ENCODE data around the gene LAIR2.
"Not testable (repeated sequence)": the region's sequence is repeated elsewhere in the genome, so short reads cannot be mapped to it uniquely, and the experiment has no call there.

The LAIR2 gene

GRCh38 chr19:54473071-54473891, 29.4 kb upstream of the LAIR2 start, which contains the start of gene CDC42EP5:
CDC42EP5 (minus strand) TSS chr19:54473296; CDS start chr19:54465547, 7,749 bp downstream.
- DNase-seq (ENCODE audit: insufficient read length, low spot score), result peak; percentile 89
- FAIRE-seq, result no peak
- 0 out of 2 replicates have a peak, but pooled peaks have one; percentile 16 for TF ChIP-seq POLR2A (IDR thresholded peaks at IDR 0.05; ENCODE audit: low read depth, low read length)

- no peak for TF ChIP-seq POLR2A (IDR thresholded peaks at IDR 0.05; ENCODE audit: low read depth, low read length)
- FAIRE-seq (no peak), DNase-seq (ENCODE audit: insufficient read length, low spot score) (no peak)
Observed at GRCh38 chr19:54473892-54474372, 28.7 kb upstream of the LAIR2 start.

GRCh38 chr19:54475706-54476105, 26.9 kb upstream of the LAIR2 start:
- FAIRE-seq (no peak), DNase-seq (ENCODE audit: insufficient read length, low spot score) (no peak)
- no peak for TF ChIP-seq POLR2A (IDR thresholded peaks at IDR 0.05; ENCODE audit: low read depth, low read length)

- DNase-seq (ENCODE audit: insufficient read length, low spot score), result no peak
- FAIRE-seq, result no peak
- no peak for TF ChIP-seq POLR2A (IDR thresholded peaks at IDR 0.05; ENCODE audit: low read depth, low read length)
Observed at GRCh38 chr19:54477650-54478049, 25.0 kb upstream of the LAIR2 start.

GRCh38 chr19:54478677-54479266, 23.9 kb upstream of the LAIR2 start:
- DNase-seq (ENCODE audit: insufficient read length, low spot score) (no peak), FAIRE-seq (no peak)
- no peak for TF ChIP-seq POLR2A (IDR thresholded peaks at IDR 0.05; ENCODE audit: low read depth, low read length)

GRCh38 chr19:54480051-54480450, 22.6 kb upstream of the LAIR2 start:
- no peak for FAIRE-seq

GRCh38 chr19:54481326-54481930, 21.2 kb upstream of the LAIR2 start:
- no peak for DNase-seq (ENCODE audit: insufficient read length, low spot score)
- FAIRE-seq, result no peak
- no peak for TF ChIP-seq POLR2A (IDR thresholded peaks at IDR 0.05; ENCODE audit: low read depth, low read length)

More at GRCh38 chr19:54480051-54480450, 22.6 kb upstream of the LAIR2 start:
- no peak for TF ChIP-seq POLR2A (IDR thresholded peaks at IDR 0.05; ENCODE audit: low read depth, low read length)
- no peak for DNase-seq (ENCODE audit: insufficient read length, low spot score)

- FAIRE-seq (no peak), DNase-seq (ENCODE audit: insufficient read length, low spot score) (no peak)
- TF ChIP-seq POLR2A (IDR thresholded peaks at IDR 0.05; ENCODE audit: low read depth, low read length), result no peak
Observed at GRCh38 chr19:54482889-54483288, 19.7 kb upstream of the LAIR2 start.

- TF ChIP-seq POLR2A (IDR thresholded peaks at IDR 0.05; ENCODE audit: low read depth, low read length), result no peak
Observed at GRCh38 chr19:54484451-54484850, 18.2 kb upstream of the LAIR2 start.

GRCh38 chr19:54485851-54486250, 16.8 kb upstream of the LAIR2 start:
- no peak for TF ChIP-seq POLR2A (IDR thresholded peaks at IDR 0.05; ENCODE audit: low read depth, low read length)
- FAIRE-seq (no peak), DNase-seq (ENCODE audit: insufficient read length, low spot score) (no peak)

More at GRCh38 chr19:54484451-54484850, 18.2 kb upstream of the LAIR2 start:
- no peak for DNase-seq (ENCODE audit: insufficient read length, low spot score)
- no peak for FAIRE-seq

- no peak for TF ChIP-seq POLR2A (IDR thresholded peaks at IDR 0.05; ENCODE audit: low read depth, low read length)
- no peak for FAIRE-seq
- no peak for DNase-seq (ENCODE audit: insufficient read length, low spot score)
Observed at GRCh38 chr19:54489341-54489740, 13.3 kb upstream of the LAIR2 start.

- DNase-seq (ENCODE audit: insufficient read length, low spot score), result no peak
- FAIRE-seq, result no peak
- no peak for TF ChIP-seq POLR2A (IDR thresholded peaks at IDR 0.05; ENCODE audit: low read depth, low read length)
Observed at GRCh38 chr19:54489766-54490165, 12.9 kb upstream of the LAIR2 start.

- DNase-seq (ENCODE audit: insufficient read length, low spot score) (no peak), FAIRE-seq (no peak)
- no peak for TF ChIP-seq POLR2A (IDR thresholded peaks at IDR 0.05; ENCODE audit: low read depth, low read length)
Observed at GRCh38 chr19:54492568-54492967, 10.1 kb upstream of the LAIR2 start.

- FAIRE-seq; DNase-seq (ENCODE audit: insufficient read length, low spot score): not testable (repeated sequence)
Observed at GRCh38 chr19:54493056-54493455, 9.6 kb upstream of the LAIR2 start.

All from H54 (cell line).